B cell (primary cell): ENCODE data around the gene C3orf38. TPM values are rescaled to one million over a fixed set of nuclear protein-coding genes. Genes with fewer than 3 reads are reported as not detected.

ENCODE experiments used
- ATAC-seq: fragments of 200-7000 bp; cut with Tn5 transposase; one replicate; pipeline ENCODE4 v1.10.0; 2021; ENCODE audit warnings: low read depth, mild to moderate bottlenecking, moderate number of reproducible peaks, moderate library complexity
- CTCF ChIA-PET: fragments of 350-600 bp; sonication (Branson Sonifier 250); formaldehyde crosslinking; loops from one replicate; lab custom pipeline; 2021; ENCODE audit warnings: antibody characterized with exemption, inconsistent platforms; lab: Charles Lee
- POLR2A ChIA-PET: fragments of 350-600 bp; sonication (Branson Sonifier 250); formaldehyde crosslinking; loops from one replicate; lab custom pipeline; 2021; ENCODE audit warnings: antibody characterized with exemption; lab: Charles Lee
- DNase-seq: peaks from one replicate; pipeline ENCODE4 v3.0.0; 2013
- H2AFZ ChIP-seq: 2 replicates; pipeline ENCODE4 v1.6.1; 2012; ENCODE audit warnings: mild to moderate bottlenecking, low read depth, low read length; ENCODE audit not compliant: insufficient read depth, poor library complexity, severe bottlenecking
- H3K27ac ChIP-seq, 2 donors: 1 replicate in 1 of 2; 2 replicates in 1 of 2; pipeline ENCODE4 v1.5.1; 2012 to 2013; ENCODE audit warnings: low read length in 2 of 2, mild to moderate bottlenecking in 2 of 2, moderate library complexity in 1 of 2
- H3K27me3 ChIP-seq, 4 experiments: fragments of 200-600 bp in 1 of 4; sonication (generic) in 1 of 4; replicated peaks in 1 of 4; 1 replicate in 2 of 4; 2 replicates in 2 of 4; pipeline versions ENCODE4 v1.6.1 to v1.7.0; 2013 to 2016; ENCODE audit warnings: low read length in 3 of 4, mild to moderate bottlenecking in 2 of 4, mixed read lengths in 1 of 4, moderate library complexity in 1 of 4; ENCODE audit not compliant: insufficient read depth in 4 of 4, control insufficient read depth in 3 of 4; ENCODE audit errors: control extremely low read depth in 1 of 4
- H3K36me3 ChIP-seq, 2 experiments: replicated peaks in 1 of 2; 1 replicate in 1 of 2; 2 replicates in 1 of 2; pipeline versions ENCODE4 v1.6.1 to v1.7.1; 2013; ENCODE audit warnings: low read length in 1 of 2; ENCODE audit not compliant: insufficient read depth in 2 of 2, control insufficient read depth in 1 of 2; ENCODE audit errors: control extremely low read depth in 1 of 2, extremely low read depth in 1 of 2
- H3K4me1 ChIP-seq, 2 donors: fragments of 200-600 bp in 1 of 2; sonication (generic) in 1 of 2; 1 replicate in 1 of 2; 2 replicates in 1 of 2; pipeline versions ENCODE4 v1.5.1 to v1.6.1; 2013 to 2017; ENCODE audit warnings: low read length in 2 of 2; ENCODE audit not compliant: control insufficient read depth in 2 of 2, insufficient read depth in 2 of 2
- H3K4me2 ChIP-seq: replicated peaks from 2 replicates; pipeline ENCODE3; 2012; ENCODE audit warnings: mild to moderate bottlenecking, low read depth, low read length; ENCODE audit not compliant: poor library complexity, severe bottlenecking
- H3K4me3 ChIP-seq, 5 experiments: fragments of 200-600 bp in 1 of 5; sonication (generic) in 1 of 5; 1 replicate in 3 of 5; 2 replicates in 2 of 5; pipeline versions ENCODE4 v1.5.1 to v1.7.0; 2011 to 2016; ENCODE audit warnings: low read length in 4 of 5, mild to moderate bottlenecking in 4 of 5, low read depth in 2 of 5, control low read depth in 1 of 5, moderate library complexity in 1 of 5; ENCODE audit not compliant: insufficient read depth in 1 of 5; ENCODE audit errors: control extremely low read depth in 1 of 5, extremely low read depth in 1 of 5
- H3K79me2 ChIP-seq: fragments of 200-600 bp; sonication (generic); one replicate; pipeline ENCODE4 v1.6.0; 2016; ENCODE audit warnings: low read length; ENCODE audit not compliant: control insufficient read depth, insufficient read depth
- H3K9ac ChIP-seq: fragments of 200-600 bp; sonication (generic); 2 replicates; pipeline ENCODE4 v1.6.1; 2017; ENCODE audit warnings: mild to moderate bottlenecking, low read length, moderate library complexity
- H3K9me3 ChIP-seq, 3 donors: one replicate each; pipeline versions ENCODE4 v1.6.1 to v1.7.1; 2013; ENCODE audit warnings: low read length in 2 of 3; ENCODE audit not compliant: control insufficient read depth in 2 of 3, insufficient read depth in 1 of 3; ENCODE audit errors: control extremely low read depth in 1 of 3
- H4K20me1 ChIP-seq: 2 replicates; pipeline ENCODE4 v1.6.0; 2012; ENCODE audit warnings: mild to moderate bottlenecking, low read length; ENCODE audit not compliant: insufficient read depth, control insufficient read depth, poor library complexity, severe bottlenecking
- H3K27ac Mint-ChIP-seq: one replicate; pipeline ENCODE4 v1.8.0; 2021; ENCODE audit warnings: mixed read lengths
- H3K27me3 Mint-ChIP-seq: one replicate; pipeline ENCODE4 v1.8.0; 2021; ENCODE audit warnings: mixed read lengths
- H3K4me1 Mint-ChIP-seq: one replicate; pipeline ENCODE4 v1.8.0; 2021; ENCODE audit warnings: mixed read lengths
- H3K4me3 Mint-ChIP-seq: one replicate; pipeline ENCODE4 v1.8.0; 2021; ENCODE audit warnings: mixed read lengths
- H3K9me3 Mint-ChIP-seq: one replicate; pipeline ENCODE4 v1.8.0; 2022; ENCODE audit warnings: mixed read lengths; ENCODE audit not compliant: insufficient read depth
- CTCF ChIP-seq: fragments of 200-600 bp; IDR thresholded peaks from one replicate; pipeline ENCODE4 v1.8.0; 2022; ENCODE audit warnings: antibody characterized with exemption, mild to moderate bottlenecking
- EZH2 ChIP-seq: IDR thresholded peaks from 2 replicates; pipeline ENCODE4 v1.6.1; 2012; ENCODE audit warnings: borderline replicate concordance, low read depth, mild to moderate bottlenecking, moderate library complexity, low read length; ENCODE audit not compliant: insufficient read depth, poor library complexity, severe bottlenecking
- WGBS: methylation state at CpG from one replicate; pipeline ENCODE4 v1.1.5; 2013; ENCODE audit warnings: missing lambda C conversion rate; ENCODE audit not compliant: insufficient coverage; 5-methylcytosine and 5-hydroxymethylcytosine counted together
- intact Hi-C: fragments of 100-400 bp; cut with micrococcal nuclease; formaldehyde crosslinking; loops from one replicate; pipeline ENCODE4 v1.10.0; 2022
- polyA plus RNA-seq: library from polyadenylated mRNA; depleted of rRNA; stranded (reverse); fragments of >200 nt; gene quantifications from 2 replicates; pipeline ENCODE4 v1.2.3, GENCODE V29; 2012
- total RNA-seq, 2 donors: library from RNA; stranded (reverse); fragments of 120-200 nt in 1 of 2; gene quantifications; 1 replicate in 1 of 2; 2 replicates in 1 of 2; pipeline versions ENCODE4 v1.2.3 to v1.2.4, GENCODE V29; 2013 to 2022

C3orf38 gene
- total and polyA plus RNA-seq, 2 donors (not counting 1 experiment from before 2014, with no cell fraction given): 19.8 to 42.5 TPM

DNA sequence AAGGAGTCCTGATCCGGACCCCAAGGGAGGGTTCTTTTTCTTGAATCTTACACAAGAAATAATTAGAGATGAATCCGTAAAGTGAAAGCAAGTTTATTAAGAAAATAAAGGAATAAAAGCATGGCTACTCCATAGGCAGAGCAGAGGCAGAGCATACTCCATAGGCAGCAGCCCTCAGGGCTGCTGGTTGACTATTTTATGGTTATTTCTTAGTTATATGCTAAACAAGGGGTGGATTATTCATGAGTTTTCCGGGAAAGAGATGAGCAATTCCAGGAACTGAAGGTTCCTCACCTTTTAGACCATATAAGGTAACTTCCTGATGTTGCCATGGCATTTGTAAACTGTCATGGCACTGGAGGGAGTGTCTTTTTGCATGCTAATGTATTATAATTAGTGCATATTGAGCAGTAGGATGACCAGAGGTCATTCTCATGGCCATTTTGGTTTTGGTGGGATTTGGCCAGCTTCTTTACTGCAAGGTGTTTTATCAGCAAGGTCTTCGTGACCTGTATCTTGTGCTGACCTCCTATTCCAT lies 42.2 kb downstream of the C3orf38 start:
- no peaks in the 10 kb centered on the region for H3K79me2 ChIP-seq
- intact Hi-C loops: no loop called here
- H4K20me1 ChIP-seq: no peaks in the 10 kb centered on the region
- H3K27ac ChIP-seq: no peak overlapping the region
- H3K4me1 ChIP-seq: no peaks in the 10 kb centered on the region
- Mint-ChIP-seq H3K4me3 (no peak overlapping the region), H3K27ac (no peak overlapping the region), H3K9me3 (no peaks in the 10 kb centered on the region), H3K27me3 (peaks cover 4% of the 10 kb centered on the region), H3K4me1 (peaks cover 4% of the 10 kb centered on the region)
- ChIA-PET CTCF (no interaction called here), POLR2A (no interaction called here)
- H3K27me3 ChIP-seq: no peaks in the 10 kb centered on the region
- H3K4me3 ChIP-seq: no peak overlapping the region
- no peaks in the 10 kb centered on the region for H3K9me3 ChIP-seq
- TF ChIP-seq CTCF (no peak), EZH2 (no peak)
- H3K4me2 ChIP-seq: no peak overlapping the region
- ATAC-seq (no peak), DNase-seq (no peak)
- no peaks in the 10 kb centered on the region for H3K36me3 ChIP-seq
- H3K9ac ChIP-seq: no peak overlapping the region
- no peak overlapping the region for H2AFZ ChIP-seq
- WGBS: 100% methylated on average over 1 of the region's 4 CpGs

- H3K27ac ChIP-seq: no peak overlapping the region
- TF ChIP-seq EZH2: no peak
- no peak for TF ChIP-seq CTCF
- no peak overlapping the region for H3K4me3 ChIP-seq
- intact Hi-C loops: no loop called here
- H3K79me2 ChIP-seq: no peaks in the 10 kb centered on the region
- H3K27ac Mint-ChIP-seq: no peak overlapping the region
- no peak overlapping the region for H3K4me2 ChIP-seq
- DNase-seq (no peak), ATAC-seq (no peak)
- no peaks in the 10 kb centered on the region for H3K9me3 Mint-ChIP-seq
- H3K4me3 Mint-ChIP-seq: no peak overlapping the region
- H3K27me3 Mint-ChIP-seq: peaks cover 4% of the 10 kb centered on the region
- POLR2A ChIA-PET: no interaction called here
- WGBS: no CpG with 5 or more reads among the region's 3 CpGs
- H3K36me3 ChIP-seq: no peaks in the 10 kb centered on the region
- H3K27me3 ChIP-seq: no peaks in the 10 kb centered on the region
- H3K4me1 Mint-ChIP-seq: peaks cover 4% of the 10 kb centered on the region
- H3K9ac ChIP-seq: no peak overlapping the region
- no peaks in the 10 kb centered on the region for H3K4me1 ChIP-seq
- H4K20me1 ChIP-seq: no peaks in the 10 kb centered on the region
- H3K9me3 ChIP-seq: no peaks in the 10 kb centered on the region
- no peak overlapping the region for H2AFZ ChIP-seq
- CTCF ChIA-PET: no interaction called here
Observed at GRCh38 chr3:88192631-88193030, 42.9 kb downstream of the C3orf38 start.
